ENCODE results near the gene COL5A1. TPM values are rescaled to one million over a fixed set of nuclear protein-coding genes. Genes with fewer than 3 reads are reported as not detected.

Gene COL5A1
- total RNA-seq, 1 experiment from 2014 or later = 9.5 TPM

GRCh38 chr9:134679616-134680392, 38.2 kb downstream of the COL5A1 start:
- H2BK15ac ChIP-seq (ENCODE audit: low read depth, low read length) = no peak overlapping the region
- no peak for DNase-seq
- 0 out of 2 replicates have a peak, but pooled peaks cover 2% of the 10 kb centered on the region for H3K27me3 ChIP-seq (ENCODE audit: insufficient read depth, low read length)
- H3K23me2 ChIP-seq (ENCODE audit: insufficient read length, low read depth, low read length, poor library complexity, severe bottlenecking) = no peaks in the 10 kb centered on the region
- no peaks in the 10 kb centered on the region for H3K79me2 ChIP-seq (ENCODE audit: insufficient read depth, low read length)
- no peak overlapping the region for H3K18ac ChIP-seq (ENCODE audit: insufficient read length, low read depth, low read length)
- no peak overlapping the region for H4K8ac ChIP-seq (replicated peaks; ENCODE audit: insufficient read length, low read depth, low read length)
- H2BK120ac ChIP-seq (ENCODE audit: low read depth, low read length, poor library complexity, severe bottlenecking) = no peak overlapping the region
- no peak overlapping the region for H2BK20ac ChIP-seq (ENCODE audit: low read depth, low read length, poor library complexity, severe bottlenecking)
- H4K91ac ChIP-seq (ENCODE audit: insufficient read length, low read depth, low read length) = no peak overlapping the region
- no peak overlapping the region for H3K9ac ChIP-seq (ENCODE audit: extremely low read depth, insufficient read length, low read length)
- Mint-ChIP-seq H3K4me3 (no peak overlapping the region), H3K36me3 (ENCODE audit: insufficient read depth in 1 of 3, low read depth in 3 of 3) (no peaks in the 10 kb centered on the region; a peak in 1 of 7 replicates), H3K27ac (no peak overlapping the region), H3K4me1 (peaks cover 11 to 14% of the 10 kb centered on the region in 2 experiments), H3K9me3 (peaks cover 0 to 4% of the 10 kb centered on the region in 2 experiments; a peak in 2 of 5 replicates), H3K27me3 (ENCODE audit: low read depth) (no peaks in the 10 kb centered on the region; the same call in 1 of the 2 replicates)
- no peak overlapping the region for H2BK12ac ChIP-seq (ENCODE audit: insufficient read length, low read depth, low read length)
- no peak overlapping the region for H3K27ac ChIP-seq (ENCODE audit: insufficient read length, low read depth, low read length)
- no peak for TF ChIP-seq CTCF (conservative IDR thresholded peaks at IDR 0.05)
- no peaks in the 10 kb centered on the region for H4K20me1 ChIP-seq (ENCODE audit: control insufficient read depth, insufficient read depth, insufficient read length)
- H3K4ac ChIP-seq (ENCODE audit: low read depth, low read length) = no peak overlapping the region
- no peaks in the 10 kb centered on the region for H3K9me3 ChIP-seq (ENCODE audit: control insufficient read depth, low read depth, low read length)
- H3K56ac ChIP-seq (ENCODE audit: insufficient read length, low read depth, low read length) = no peak overlapping the region
- no peak overlapping the region for H2AK5ac ChIP-seq (ENCODE audit: insufficient read length, low read length)
- H3K4me2 ChIP-seq (ENCODE audit: insufficient read depth, insufficient read length, low read length) = no peak overlapping the region
- WGBS (ENCODE audit: extremely low coverage, insufficient read length, low lambda C conversion rate) = no CpG with 5 or more reads among the region's 19 CpGs
- no peaks in the 10 kb centered on the region for H3K4me1 ChIP-seq (ENCODE audit: insufficient read depth, low read length)
- no peak overlapping the region for H3K14ac ChIP-seq (ENCODE audit: insufficient read depth, low read length)
- H3K79me1 ChIP-seq (ENCODE audit: insufficient read depth, low read depth, low read length, poor library complexity, severe bottlenecking) = no peaks in the 10 kb centered on the region
- no peak overlapping the region for H3T11ph ChIP-seq (ENCODE audit: low read length)
- H2BK5ac ChIP-seq (ENCODE audit: insufficient read length, low read length) = no peak overlapping the region
- H3K23ac ChIP-seq (ENCODE audit: insufficient read length, low read depth, low read length) = no peak overlapping the region
- H2AFZ ChIP-seq (ENCODE audit: low read length) = no peak overlapping the region
- no peak overlapping the region for H4K5ac ChIP-seq (ENCODE audit: insufficient read length, low read depth, low read length)
